ENCODE data around the gene CREB3.
A peak's percentile ranks its signal among the peaks of the same experiment; 100 is the strongest.

CREB3 gene, protein sequence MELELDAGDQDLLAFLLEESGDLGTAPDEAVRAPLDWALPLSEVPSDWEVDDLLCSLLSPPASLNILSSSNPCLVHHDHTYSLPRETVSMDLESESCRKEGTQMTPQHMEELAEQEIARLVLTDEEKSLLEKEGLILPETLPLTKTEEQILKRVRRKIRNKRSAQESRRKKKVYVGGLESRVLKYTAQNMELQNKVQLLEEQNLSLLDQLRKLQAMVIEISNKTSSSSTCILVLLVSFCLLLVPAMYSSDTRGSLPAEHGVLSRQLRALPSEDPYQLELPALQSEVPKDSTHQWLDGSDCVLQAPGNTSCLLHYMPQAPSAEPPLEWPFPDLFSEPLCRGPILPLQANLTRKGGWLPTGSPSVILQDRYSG

GRCh38 chr9:35732185-35732799, at the start of gene CREB3, which contains the start of gene TLN1:
Gene CREB3 (plus strand): TSS chr9:35732666. CDS start chr9:35732773, 107 bp downstream.
Gene TLN1 (minus strand): TSS chr9:35732195. CDS start chr9:35725694, 6,501 bp downstream.
- DNase-seq = peak; percentile 97

DNA sequence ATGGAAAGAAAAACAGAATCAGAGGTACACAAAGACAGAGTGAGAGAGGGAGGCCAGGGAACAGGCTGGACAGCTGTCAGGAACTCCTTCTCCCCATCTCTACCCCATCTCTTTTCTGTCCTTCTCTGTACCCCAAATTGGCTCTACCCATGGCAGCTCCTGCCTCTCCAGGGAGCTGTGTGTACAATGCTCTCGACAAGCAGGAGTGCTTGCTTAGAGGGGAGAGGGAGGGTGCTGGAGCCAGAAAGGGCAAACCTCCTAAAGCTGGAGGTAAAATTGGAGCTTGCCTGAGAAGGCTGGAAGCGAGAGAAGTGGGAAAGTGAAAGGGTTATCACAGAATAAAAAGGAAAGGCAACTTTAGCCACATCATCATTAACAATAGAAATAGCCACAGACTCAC, 49.1 kb upstream of the CREB3 start:
- DNase-seq = no peak

DNA sequence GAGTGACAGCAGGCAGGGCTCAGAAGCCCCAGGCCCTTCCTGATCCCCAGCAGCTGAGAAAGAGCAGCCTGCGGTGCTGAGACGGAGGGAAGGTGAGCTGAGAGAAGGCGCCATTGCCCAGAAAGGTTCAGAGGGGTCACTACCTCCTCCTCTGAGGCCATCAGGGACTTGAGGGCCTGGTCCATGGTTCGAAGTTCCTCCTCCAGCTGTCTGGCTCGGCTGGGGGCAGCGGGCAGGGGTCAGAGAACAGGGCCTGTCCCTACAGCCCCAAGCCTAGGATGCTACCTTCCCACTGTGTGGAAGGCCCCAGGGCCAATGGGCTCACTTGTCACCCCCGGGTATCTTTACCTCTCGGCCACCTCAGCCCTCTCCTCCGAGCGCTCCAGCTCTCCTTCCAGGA, 47.5 kb upstream of the CREB3 start:
- DNase-seq = no peak

DNA sequence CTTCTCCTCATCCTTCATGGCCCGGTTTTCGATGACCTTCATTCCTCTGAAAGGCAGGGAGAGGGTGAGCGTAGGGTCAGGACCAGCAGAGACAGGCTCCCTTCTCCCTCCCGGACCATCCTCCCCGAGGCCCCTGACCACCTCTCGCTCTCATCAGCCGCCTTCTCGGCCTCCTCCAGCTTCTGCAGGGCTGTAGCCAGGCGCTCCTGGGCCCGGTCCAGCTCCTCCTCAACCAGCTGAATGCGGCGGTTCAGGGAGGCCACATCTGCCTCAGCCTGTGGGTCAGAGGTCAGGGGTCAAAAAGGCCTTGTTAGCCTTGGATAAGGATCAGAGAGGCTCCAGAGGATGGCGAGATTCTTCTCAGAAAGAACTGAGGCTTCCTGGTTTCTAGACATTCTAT, 47.0 kb upstream of the CREB3 start:
- no peak for DNase-seq

DNA sequence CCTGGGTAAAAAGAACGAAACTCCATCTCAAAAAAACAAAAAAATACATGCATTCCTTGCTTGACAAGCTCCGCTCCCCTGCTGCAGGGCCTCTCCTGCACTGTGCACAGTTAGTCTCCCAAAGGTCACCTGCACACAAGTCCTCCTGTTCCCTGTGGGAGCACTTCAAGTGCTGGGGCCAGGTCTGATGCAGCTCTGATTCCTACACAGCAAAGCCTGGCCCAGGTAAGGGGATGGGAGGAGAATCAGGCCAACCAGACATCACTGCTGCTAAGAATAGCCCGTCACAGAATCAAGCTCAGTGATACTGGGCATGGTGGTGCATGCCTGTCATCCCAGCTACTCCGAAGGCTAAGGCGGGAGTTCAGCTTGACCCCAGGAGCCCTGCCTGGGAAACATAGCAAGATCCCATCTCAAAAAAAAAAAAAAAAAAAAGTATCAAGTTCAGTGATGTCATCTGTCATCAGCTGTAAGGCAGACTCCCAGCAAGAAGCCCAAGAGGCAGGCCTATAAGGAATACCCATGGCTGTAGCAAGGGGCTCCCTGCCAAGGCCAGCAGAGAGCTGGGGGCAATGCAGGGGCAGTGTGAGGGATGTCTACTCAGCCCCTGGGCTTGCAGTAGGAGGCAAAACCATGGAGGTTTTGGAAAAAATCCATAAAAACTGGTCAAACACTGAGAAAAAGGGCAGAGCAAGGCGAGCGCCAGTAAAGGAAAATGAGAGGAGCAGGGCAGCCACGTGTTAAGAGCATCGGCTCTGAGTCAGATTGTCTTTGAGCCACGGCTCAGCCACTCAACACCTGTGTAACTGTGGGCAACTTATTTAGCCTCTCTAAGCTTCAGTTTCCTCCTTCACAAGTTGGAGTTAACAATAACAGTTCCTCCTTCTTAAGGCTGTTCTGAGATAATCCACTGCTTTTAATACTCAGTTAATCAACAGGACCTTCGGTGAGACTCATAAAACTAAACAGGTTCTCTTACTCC, 46.0 kb upstream of the CREB3 start:
- no peak for DNase-seq

DNA sequence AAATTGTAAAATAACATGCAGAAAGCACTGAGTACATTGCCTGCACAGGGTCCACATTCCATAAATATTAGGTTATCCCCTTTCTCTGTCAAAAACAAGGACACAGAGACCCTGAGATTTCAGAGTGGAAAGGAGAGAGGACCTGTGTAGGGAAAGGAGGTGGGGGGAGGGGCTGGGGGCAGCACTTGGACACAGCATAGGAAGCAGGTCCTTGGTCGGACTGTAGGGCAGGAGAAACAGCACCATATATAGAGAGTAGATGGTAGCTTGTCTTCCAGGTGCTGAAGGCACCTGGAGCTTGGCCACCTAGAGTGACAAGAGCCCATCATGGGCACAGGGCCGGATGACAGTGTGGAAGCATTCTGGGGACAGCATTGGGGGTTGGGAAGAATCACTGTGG, 45.2 kb upstream of the CREB3 start:
- no peak for DNase-seq

DNA sequence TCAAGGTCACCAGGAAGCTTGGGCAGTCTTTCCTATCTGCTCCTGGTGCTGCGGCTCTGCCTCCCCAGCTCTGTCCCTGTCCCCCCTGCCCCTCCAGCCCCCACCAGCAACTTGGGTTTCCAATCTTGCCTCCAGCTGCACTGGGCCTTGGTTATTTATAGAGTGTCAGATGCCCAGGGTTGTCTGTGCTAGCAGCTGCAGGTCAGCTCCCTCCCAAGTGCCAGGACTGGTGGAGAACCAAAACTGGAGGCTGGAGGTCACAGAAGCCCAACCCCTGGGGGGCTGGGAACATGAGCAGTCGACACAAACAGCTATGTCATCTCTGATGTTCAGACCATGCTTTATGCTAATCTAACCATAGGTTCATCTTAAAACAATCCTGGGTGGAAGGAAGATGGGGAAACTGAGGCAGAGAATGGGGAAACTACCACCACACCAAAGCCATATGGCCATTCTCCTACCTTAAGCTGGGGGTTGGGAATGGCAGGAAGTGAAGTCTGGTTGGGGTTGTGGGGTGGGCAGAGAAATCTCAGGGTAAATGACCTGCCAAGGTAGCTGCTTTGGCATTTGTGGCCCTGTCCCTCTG, 44.4 kb upstream of the CREB3 start:
- no peak for DNase-seq

DNA sequence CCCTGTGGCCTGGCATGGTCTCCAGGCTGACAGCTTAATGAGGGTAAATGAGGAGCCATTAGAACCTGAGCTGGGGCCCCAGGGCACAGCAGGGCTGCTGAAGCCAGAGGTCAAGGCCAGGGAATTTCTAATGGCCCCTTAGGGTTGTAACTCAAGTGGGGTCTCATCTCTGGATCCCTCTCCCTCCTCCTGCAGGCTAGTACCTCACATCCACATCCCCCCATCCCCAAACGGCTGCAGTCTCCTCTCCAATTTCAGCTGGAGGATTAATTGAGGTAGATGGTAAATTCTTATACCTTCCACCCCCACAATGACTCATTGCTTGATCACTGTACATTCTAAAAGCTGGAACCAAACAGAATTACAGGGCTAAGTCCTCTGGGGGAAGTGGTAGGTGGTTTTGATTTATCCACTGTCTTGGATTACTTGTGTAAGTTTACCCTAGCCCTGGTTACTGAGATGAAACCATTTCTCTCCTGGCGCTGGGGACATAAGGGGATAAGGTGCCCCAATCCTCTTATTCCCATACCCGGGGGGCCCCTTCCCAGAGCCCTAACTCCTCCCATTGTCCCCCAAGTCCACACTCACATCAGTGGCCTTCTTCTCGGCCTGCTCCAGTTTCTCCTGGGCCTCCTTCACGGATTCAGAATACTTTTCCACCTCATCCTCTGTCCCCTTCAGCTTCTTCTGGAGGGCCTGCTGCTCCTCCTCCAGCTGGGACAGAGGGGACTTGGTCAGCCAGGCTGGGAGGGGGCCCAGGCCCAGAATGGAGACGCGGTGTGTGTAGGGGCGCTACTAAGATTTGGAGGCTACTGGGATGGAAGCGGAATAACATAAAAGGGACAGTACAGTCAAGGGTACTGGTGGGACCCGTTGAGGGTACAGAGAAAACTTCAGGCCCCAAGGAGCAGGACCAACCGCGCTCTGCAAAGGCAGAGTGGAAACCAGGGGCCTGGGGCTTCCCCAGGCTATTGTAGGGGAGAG, 43.6 kb upstream of the CREB3 start:
- no peak for DNase-seq

DNA sequence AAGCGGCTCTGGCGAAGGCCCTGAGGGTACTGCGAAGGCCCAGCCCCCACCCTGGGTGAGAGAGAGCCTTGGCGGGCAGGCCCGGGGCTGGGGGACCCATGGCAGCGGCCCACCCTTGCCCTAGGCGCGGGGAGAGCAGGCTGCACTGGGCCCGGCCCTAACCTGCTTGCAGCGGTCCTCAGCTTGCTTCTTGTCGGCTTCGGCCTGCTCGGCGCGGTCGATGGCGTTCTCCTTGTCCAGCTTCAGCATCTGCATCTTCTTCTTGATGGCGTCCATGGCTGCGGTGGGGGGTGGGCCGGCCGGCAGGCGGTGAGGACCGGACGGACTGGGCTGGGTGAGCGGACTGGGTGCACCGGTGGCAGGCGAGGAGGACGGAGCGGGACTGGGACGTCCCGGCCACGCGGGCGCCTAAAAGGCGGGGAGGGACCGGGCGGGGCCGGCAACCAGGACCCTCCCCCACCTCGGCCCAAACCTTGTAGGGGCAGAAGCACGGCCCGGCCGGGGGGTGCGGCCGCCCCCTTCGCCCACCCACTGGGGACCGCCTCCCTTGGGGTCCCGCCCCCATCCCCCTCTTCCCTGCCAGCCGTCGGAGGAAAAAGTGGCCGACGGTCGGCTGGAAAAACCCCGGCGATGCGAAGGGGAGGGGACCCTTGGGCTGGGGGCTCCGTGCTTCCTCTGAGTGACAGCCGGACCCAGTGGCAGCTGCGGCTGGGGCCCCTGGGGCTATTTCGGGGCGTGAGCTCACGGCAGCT, 42.7 kb upstream of the CREB3 start, which contains the start of gene TPM2:
TPM2 (minus strand) TSS at position 384 of the 752 bp plus-strand sequence; CDS start at position 276, 108 bp downstream.
- DNase-seq = no peak

GRCh38 chr9:35690294-35690613, 42.2 kb upstream of the CREB3 start:
- no peak for DNase-seq

GRCh38 chr9:35690614-35691333, 41.7 kb upstream of the CREB3 start:
- DNase-seq = peak; percentile 35

- DNase-seq = no peak
These were observed 41.2 kb upstream of the CREB3 start for GRCh38 chr9:35691334-35691650.

GRCh38 chr9:35691757-35692301, 40.6 kb upstream of the CREB3 start:
- no peak for DNase-seq

- no peak for DNase-seq
These were observed 36.5 kb upstream of the CREB3 start for GRCh38 chr9:35695943-35696401.

DNA sequence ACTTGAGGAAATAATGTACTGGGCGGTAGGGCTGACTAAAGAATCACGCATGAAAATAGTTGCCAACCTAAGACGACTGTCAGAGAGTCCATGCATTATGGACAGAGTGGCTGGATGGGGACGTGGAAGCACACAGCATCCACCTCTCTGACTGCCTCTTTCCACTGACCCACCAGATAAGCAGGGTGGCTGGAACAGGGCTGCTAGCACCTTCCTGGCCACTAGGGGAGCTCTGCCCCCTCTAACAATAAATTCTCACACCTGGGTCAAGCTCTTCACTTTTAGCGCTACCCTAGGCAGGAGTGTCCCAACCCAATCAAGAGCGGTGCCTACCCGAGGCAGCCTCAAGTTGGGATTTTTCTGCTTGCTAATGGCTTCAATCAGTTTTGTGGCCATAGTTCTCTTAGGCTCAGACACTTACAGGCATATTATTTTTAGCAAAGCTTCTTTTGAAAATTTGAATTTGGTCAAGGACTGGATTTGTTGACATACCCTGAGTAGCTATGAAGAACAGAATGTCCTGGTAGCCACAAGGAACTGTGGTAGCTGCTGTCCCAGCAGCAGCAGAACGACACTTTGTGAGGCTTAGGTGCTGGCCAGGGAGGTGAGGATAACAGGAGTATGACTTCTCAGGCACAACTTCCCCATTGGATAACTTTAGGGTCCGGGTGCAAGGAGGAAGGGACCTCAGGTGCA, 35.8 kb upstream of the CREB3 start:
- peak; percentile 52 for DNase-seq

GRCh38 chr9:35697486-35697885, 35.0 kb upstream of the CREB3 start:
- no peak for DNase-seq

DNA sequence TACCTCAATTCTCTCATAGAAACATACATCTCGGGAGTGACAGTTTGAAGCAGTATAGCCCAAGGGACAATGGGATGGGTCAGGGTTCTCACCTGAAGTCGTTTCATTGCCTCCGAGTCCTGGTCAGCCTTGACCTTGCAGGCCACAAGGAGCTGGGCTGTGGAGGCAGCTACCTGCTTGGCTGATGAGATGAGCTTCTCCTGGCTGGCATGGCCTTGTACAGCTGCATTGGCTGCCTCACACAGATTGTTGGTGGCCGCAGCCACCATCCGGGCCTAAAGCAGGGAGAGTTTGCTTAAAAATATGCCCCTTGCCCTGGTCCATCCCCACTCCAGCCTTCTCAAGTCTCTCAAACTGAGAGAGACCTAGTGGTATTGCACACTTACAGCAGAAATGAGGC, 34.2 kb upstream of the CREB3 start:
- DNase-seq = no peak

DNA sequence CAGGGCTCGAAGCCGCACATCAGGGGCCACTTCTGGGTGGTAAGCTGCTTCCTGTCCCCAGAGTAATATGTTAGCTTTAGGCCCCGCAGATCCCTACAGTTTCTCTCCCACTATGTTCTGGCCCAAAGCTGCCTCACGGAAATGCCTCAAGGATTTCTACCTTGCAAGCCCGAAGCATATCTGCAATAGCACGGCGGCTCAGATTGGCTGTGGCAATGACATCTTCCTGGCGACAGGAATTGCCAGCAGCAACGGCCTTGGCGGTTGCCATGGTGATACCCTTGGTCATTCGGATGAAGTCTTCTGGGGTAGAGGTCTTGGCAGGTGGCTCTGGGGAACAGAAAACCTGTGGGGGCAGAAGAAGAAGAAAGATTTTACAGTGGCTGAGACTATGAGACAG, 32.4 kb upstream of the CREB3 start:
- DNase-seq = no peak

DNA sequence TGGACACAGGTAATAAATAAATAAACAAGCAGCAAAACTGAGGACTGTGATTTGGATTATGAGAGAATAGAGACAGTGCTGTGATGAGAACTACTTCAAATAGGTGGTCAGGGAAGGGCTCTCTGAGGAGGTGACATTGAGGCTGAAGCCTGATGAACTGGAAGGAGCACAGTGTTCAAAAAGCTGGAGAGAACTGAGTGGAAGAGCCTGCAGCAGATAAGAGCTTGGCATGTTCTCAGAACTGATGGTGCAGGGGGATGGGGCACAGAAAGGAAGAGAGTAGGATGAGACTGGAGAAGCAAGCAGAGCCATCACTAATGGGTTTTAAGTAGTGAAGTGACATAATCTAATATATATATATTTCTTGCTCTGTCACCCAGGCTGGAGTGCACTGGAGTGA, 31.5 kb upstream of the CREB3 start:
- DNase-seq = no peak

Data from activated naive CD4-positive, alpha-beta T cell treated with anti-CD3 and anti-CD28 coated beads, Interleukin-2, amount 50 U/mL, for 16 hours (primary cell).